Left renal pelvis (tissue), 4 donors: ENCODE data around the gene FANCL. TPM values are rescaled to one million over a fixed set of nuclear protein-coding genes. Genes with fewer than 3 reads are reported as not detected.
"Not testable (repeated sequence)": the region's sequence is repeated elsewhere in the genome, so short reads cannot be mapped to it uniquely, and the experiment has no call there.

Source experiments
- DNase-seq, 4 donors: peaks; one replicate each; pipeline ENCODE4 v3.0.0-alpha.2; 2013; ENCODE audit warnings: low read depth in 4 of 4, low spot score in 3 of 4
- polyA plus RNA-seq, 4 donors: library from polyadenylated mRNA; unstranded; fragments of 120-200 nt; gene quantifications; one replicate each; pipeline ENCODE4 v1.2.1, GENCODE V29; 2013; ENCODE audit not compliant: insufficient read length in 4 of 4

FANCL gene
- polyA plus RNA-seq, 4 donors, result 46.8 to 63.6 (median 55.7) TPM

- no peak for DNase-seq
These were observed 33.9 kb downstream of the FANCL start for GRCh38 chr2:58207189-58207588.

GRCh38 chr2:58206785-58207184 lies 34.3 kb downstream of the FANCL start:
- no peak for DNase-seq

GRCh38 chr2:58204195-58204959 lies 36.7 kb downstream of the FANCL start:
- DNase-seq, result no peak

DNA sequence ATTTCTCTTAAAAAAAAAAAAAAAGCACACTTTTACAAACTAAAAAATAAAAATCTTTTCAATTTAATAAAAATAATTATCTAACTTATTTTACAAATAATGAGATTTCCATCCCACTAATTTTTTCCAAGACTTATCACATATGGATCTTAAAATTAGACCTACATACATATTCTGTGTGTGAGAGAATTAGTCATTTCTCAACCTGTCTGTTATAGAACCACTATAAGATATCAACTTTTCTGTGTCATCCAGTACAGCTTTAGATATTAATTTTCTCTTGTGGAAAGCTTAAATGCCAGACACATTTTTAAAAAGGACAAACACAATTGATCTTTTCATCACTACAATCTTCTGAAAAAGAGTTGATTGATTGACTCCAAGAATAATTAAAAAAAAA lies 38.1 kb downstream of the FANCL start:
- no peak for DNase-seq

- DNase-seq, result no peak
These were observed 38.7 kb downstream of the FANCL start for GRCh38 chr2:58202404-58202803.

DNA sequence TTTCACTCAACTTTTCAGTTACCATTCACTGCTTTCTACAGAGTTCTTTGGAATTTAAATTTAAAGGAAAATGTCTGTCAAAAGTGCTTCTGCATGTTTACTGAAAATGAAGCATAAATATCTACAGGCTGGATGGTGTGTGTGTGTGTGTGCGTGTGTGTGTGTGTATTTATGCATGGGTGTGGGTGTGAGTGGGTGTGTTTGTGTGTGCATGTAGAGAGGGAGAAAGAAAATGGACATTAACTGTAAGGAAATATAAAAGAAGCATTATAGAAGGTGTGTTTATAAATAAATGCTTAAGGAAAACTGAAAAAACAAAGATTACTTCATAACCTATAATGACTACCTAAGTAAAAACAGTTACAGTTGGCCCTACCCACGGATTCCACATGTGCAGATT lies 43.2 kb downstream of the FANCL start:
- DNase-seq, result no peak

DNA sequence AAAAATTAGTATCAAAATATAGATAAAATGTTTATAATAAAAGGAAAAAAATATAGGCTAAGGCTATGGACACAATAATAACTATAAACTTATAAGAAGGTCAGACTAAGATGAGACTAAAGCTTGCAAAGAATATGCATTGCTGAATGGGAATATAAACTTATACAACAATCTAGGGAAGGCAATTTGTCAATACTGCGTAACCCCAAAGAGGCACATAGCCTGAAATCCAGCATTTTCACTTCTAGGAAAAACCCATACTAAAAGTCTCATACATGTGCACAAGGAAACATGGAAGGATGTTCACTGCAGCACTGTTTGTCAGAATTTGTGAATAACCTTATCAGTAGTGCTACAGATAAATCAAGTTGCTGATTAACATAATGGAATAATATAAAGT lies 45.5 kb downstream of the FANCL start:
- no peak for DNase-seq

DNA sequence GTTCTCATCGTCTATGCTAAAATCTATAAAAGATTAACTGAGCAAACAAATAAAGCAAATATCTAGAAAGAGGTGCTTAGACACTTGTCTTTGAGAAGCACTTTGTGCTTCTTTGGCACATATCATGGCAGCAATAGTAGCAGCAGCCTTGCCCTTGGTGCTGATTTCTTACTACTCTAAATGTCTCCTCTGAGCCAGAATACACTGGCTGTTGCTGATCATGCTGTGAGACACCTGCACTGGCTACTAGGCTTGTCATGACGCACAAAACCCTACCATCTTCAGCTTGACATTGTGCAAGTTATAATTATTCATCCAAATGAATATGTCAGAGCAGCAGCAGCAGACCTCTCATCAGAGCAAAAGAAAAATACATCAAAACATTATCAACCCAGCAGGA lies 46.7 kb downstream of the FANCL start:
- DNase-seq, result no peak

- DNase-seq, result not testable (repeated sequence)
These were observed 54.1 kb downstream of the FANCL start for GRCh38 chr2:58187022-58187421.

GRCh38 chr2:58186501-58186900 lies 54.6 kb downstream of the FANCL start:
- DNase-seq, result no peak

DNA sequence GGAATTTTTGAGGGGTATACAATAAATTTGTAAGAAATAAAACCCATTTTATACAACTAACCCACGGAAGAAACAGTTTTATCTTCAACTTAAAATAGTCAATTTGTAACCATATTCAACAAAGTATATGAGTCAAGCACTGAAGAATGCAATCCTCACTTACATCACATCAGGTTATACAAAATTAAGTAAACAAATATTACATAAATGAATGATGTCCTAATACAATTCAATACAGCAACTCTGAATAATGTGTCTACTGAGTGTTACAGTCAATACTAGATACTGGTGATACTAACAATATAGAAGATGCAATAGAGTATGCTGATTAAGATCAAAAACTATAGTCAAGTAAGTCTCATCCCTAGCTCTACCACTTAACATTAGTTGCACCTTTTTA lies 58.6 kb downstream of the FANCL start:
- no peak for DNase-seq

GRCh38 chr2:58180635-58181034 lies 60.5 kb downstream of the FANCL start:
- DNase-seq, result no peak

DNA sequence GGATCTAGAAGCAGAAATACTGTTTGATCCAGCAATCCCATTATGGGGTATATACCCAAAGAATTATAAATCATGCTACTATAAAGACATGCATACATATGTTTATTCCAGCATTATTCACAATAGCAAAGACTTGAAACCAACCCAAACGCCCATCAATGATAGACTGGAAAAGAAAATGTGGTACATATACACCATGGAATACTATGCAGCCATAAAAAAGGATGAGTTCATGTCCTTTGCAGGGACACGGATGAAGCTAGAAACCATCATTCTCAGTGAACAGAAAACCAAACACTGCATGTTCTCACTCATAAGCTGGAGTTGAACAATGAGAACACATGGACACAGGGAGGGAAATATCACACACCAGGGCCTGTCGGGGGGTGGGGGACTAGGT lies 61.0 kb downstream of the FANCL start:
- not testable (repeated sequence) for DNase-seq

DNA sequence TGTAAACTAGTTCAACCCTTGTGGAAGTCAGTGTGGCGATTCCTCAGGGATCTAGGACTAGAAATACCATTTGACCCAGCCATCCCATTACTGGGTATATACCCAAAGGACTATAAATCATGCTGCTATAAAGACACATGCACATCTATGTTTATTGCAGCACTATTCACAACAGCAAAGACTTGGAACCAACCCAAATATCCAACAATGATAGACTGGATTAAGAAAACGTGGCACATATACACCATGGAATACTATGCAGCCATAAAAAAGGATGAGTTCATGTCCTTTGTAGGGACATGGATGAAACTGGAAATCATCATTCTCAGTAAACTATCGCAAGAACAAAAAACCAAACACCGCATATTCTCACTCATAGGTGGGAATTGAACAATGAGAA lies 63.9 kb downstream of the FANCL start:
- DNase-seq, result not testable (repeated sequence)

DNA sequence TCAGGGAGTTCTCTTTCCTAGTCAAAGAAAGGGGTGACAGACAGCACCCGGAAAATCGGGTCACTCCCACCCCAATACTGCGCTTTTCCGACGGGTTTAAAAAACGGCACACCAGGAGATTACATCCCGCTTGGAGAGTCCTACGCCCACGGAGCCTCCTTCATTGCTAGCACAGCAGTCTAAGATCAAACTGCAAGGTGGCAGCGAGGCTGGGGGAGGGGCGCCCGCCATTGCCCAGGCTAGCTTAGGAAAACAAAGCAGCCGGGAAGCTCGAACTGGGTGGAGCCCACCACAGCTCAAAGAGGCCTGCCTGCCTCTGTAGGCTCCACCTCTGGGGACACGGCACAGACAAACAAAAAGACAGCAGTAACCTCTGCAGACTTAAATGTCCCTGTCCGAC lies 69.3 kb downstream of the FANCL start:
- not testable (repeated sequence) for DNase-seq

DNA sequence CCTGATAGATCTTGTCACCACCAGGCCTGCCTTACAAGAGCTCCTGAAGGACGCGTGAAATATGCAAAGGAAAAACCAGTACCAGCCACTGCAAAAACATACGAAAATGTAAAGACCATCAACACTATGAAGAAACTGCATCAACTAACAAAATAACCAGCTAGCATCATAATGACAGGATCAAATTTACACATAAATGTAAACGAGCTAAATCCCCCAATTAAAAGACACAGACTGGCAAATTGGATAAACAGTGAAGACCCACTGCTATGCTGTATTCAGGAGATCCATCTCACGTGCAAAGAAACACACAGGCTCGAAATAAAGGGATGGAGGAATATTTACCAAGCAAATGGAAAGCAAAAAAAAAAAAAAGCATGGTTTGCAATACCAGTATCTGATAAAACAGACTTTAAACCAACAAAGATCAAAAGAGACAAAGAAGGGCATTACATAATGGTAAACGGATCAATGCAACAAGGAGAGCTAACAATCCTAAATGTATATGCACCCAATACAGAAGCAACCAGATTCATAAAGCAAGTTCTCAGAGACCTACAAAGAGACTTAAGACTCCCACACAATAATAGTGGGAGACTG lies 70.7 kb downstream of the FANCL start:
- not testable (repeated sequence) for DNase-seq

DNA sequence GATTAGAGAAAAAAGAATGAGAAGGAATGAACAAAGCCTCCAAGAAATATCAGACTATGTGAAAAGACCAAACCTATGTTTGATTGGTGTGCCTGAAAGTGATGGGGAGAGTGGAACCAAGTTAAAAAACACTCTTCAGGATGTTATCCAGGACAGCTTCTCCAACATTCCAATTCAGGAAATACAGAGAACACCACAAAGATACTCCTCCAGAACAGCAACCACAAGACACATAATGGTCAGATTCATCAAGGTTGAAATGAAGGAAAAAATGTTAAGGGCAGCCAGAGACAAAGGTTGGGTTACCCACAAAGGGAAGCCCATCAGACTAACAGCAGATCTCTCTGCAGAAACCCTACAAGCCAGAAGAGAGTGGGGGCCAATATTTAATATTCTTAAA lies 71.3 kb downstream of the FANCL start:
- not testable (repeated sequence) for DNase-seq

- DNase-seq, result not testable (repeated sequence)
These were observed 73.0 kb downstream of the FANCL start for GRCh38 chr2:58168130-58168529.

GRCh38 chr2:58163913-58164312 lies 77.2 kb downstream of the FANCL start:
- DNase-seq, result no peak

- DNase-seq, result no peak
These were observed 82.6 kb downstream of the FANCL start for GRCh38 chr2:58158481-58158880.

GRCh38 chr2:58157754-58158153 lies 83.4 kb downstream of the FANCL start:
- DNase-seq, result no peak

DNA sequence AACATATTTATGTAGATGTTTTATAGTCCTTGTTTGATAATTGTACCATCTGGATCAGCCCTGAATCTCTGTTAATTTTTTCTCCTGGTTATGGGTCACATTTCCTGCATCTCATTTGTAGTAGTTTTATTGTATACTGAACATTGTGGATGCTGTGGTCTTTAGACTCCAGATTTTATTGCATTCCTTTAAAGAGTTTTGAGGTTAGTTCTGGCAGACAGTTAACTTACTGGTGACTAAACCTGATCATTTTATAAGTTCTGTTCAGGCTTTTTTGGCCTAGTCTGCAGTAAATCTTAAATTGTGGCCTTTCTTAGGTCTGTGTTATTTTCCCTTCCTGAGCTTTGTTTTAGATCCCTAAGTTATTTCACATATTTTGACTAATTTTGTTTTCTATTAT lies 84.3 kb downstream of the FANCL start:
- no peak for DNase-seq
